Fibroblast of lung (primary cell): ENCODE data around the gene PECR.

Experiments used
- EZH2 ChIP-seq: IDR thresholded peaks from 2 replicates; pipeline ENCODE4 v1.5.1; 2012; ENCODE audit warnings: low read length, control low read depth, mild to moderate bottlenecking; ENCODE audit errors: missing control alignments
- TF ChIP-seq, protein P1 (sequence below), 2 donors: IDR thresholded peaks in 1 of 2; conservative IDR thresholded peaks in 1 of 2; 1 replicate in 1 of 2; 2 replicates in 1 of 2; pipeline ENCODE4 v1.5.1; 2011 to 2012; ENCODE audit warnings: low read length in 2 of 2, control low read depth in 1 of 2, inconsistent platforms in 1 of 2, low read depth in 1 of 2, mild to moderate bottlenecking in 1 of 2

DNA sequence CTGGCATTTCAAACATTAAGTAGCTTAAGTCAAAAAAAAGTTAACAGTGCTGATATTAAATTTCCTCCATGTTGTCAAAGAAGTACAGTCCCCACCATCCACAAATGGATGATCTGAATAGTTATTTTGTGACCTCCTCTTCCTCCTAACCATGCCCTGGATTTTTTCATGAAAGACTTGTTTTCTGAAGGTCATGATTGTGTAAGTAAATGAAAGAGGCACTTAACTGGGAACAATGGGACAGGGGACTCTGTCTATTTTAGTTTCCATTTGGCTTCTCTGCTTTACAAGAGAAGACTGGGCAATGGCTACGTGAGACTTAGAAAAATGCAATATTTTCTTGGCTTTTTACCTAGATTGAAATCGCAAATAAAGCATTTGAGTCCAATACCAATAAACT lies 32.2 kb downstream of the PECR start:
- TF ChIP-seq, protein P1, sequence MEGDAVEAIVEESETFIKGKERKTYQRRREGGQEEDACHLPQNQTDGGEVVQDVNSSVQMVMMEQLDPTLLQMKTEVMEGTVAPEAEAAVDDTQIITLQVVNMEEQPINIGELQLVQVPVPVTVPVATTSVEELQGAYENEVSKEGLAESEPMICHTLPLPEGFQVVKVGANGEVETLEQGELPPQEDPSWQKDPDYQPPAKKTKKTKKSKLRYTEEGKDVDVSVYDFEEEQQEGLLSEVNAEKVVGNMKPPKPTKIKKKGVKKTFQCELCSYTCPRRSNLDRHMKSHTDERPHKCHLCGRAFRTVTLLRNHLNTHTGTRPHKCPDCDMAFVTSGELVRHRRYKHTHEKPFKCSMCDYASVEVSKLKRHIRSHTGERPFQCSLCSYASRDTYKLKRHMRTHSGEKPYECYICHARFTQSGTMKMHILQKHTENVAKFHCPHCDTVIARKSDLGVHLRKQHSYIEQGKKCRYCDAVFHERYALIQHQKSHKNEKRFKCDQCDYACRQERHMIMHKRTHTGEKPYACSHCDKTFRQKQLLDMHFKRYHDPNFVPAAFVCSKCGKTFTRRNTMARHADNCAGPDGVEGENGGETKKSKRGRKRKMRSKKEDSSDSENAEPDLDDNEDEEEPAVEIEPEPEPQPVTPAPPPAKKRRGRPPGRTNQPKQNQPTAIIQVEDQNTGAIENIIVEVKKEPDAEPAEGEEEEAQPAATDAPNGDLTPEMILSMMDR (conservative IDR thresholded peaks at IDR 0.05 in 1 of 2, IDR thresholded peaks at IDR 0.05 in 1 of 2; ENCODE audit: low read depth in 1 of 2, low read length in 2 of 2) = no peak
- TF ChIP-seq EZH2 = no peak
